ENCODE data around the gene SLC24A3. TPM values are rescaled to one million over a fixed set of nuclear protein-coding genes. Genes with fewer than 3 reads are reported as not detected.
A peak's percentile ranks its signal among the peaks of the same experiment; 100 is the strongest.

Gene SLC24A3
- total and polyA plus RNA-seq, 11 donors, result 0.26 to 3.9 (median 0.77) TPM

DNA sequence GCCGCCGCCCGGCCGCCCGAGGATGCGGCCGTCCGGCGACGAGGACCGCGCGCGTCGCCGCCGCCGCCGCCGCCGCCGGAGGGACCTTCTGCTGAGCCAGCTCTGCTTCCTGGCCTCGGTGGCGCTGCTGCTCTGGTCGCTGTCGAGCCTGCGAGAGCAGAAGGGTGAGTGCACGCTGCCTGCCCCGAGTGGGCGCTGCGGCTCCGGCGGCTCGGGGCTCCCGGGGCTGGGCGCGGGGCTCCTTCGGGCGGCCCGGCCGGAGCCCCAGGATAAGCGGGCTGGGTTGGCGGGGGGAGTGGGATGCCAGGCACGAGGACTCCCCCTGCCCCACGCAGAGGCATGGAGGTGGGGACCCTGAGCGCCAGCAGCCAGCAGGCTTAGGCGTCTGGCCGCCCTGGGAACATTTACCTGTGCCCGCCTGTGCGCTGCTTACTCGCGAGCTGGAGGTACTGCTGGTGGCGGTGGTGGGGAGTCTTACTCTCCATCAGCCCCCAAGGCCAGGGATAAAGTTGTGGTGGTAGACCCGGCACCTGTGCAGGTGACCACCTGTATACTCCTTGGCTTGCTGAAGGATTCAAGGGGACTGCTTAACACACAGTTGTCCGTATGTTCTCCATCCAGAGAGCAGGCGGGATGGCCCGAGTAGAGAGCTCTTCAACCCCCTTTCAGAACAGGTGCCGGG lies 520 bp downstream of the SLC24A3 start:
- ATAC-seq, result peak; percentile 45 to 90 (median 82)
- no peaks in the 10 kb centered on the region for H3K9me3 ChIP-seq
- no peak for TF ChIP-seq POLR2A (IDR thresholded peaks at IDR 0.05)
- peak in 10 of 12 donors; percentile 18 to 67 (median 30) for TF ChIP-seq CTCF (IDR thresholded peaks at IDR 0.05)
- peak overlapping the region in 1 of 12 donors; percentile 77 for H3K27ac ChIP-seq
- DNase-seq, result peak; percentile 63 to 84 (median 74)
- 4 to 23% (median 10%) methylated on average over 9 to 58 of the region's 58 CpGs for WGBS, 4 donors
- peak overlapping the region in 11 of 12 donors; percentile 17 to 60 (median 49) for H3K4me3 ChIP-seq
- peaks cover 0 to 46% (median 13%) of the 10 kb centered on the region in 9 donors for H3K27me3 ChIP-seq
- H3K36me3 ChIP-seq, result no peaks in the 10 kb centered on the region
- H3K4me1 ChIP-seq, result peaks cover 0 to 19% (median 7%) of the 10 kb centered on the region in 12 donors
- intact Hi-C loops (cut with DNase I), result no loop called here

GRCh38 chr20:19213946-19214490 lies 1.6 kb downstream of the SLC24A3 start:
- H3K27ac ChIP-seq, result peak overlapping the region in 1 of 12 donors; percentile 77
- no peaks in the 10 kb centered on the region for H3K9me3 ChIP-seq
- peaks cover 0 to 46% (median 13%) of the 10 kb centered on the region in 9 donors for H3K27me3 ChIP-seq
- DNase-seq (no peak), ATAC-seq (no peak)
- TF ChIP-seq CTCF (IDR thresholded peaks at IDR 0.05) (no peak), POLR2A (IDR thresholded peaks at IDR 0.05) (no peak)
- WGBS, 4 donors, result 73 to 78% (median 77%) methylated on average over 11 of the region's 11 CpGs
- H3K4me3 ChIP-seq, result no peak overlapping the region
- H3K36me3 ChIP-seq, result no peaks in the 10 kb centered on the region
- intact Hi-C loops (cut with DNase I), result no loop called here
- peaks cover 0 to 19% (median 7%) of the 10 kb centered on the region in 12 donors for H3K4me1 ChIP-seq

DNA sequence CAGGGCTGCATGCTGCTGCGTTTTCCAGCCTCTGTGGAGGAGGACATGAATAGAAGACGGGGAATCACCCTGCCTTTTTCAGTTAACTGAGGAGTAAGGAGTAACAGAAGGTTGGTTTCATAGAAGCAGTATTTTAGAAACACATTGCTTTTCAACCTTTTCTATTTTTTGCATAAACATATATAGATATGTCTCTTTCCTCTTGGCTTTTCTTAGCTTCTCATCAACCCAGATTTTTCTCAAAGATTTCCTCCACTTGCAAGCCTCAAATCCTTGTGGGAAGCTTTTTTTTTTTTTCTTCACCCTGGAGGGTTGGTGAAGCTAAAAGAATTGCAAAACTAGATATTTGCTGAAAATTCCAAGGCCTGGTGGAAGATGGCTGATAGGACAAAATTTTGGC lies 6.0 kb downstream of the SLC24A3 start:
- DNase-seq (no peak), ATAC-seq (no peak)
- H3K27ac ChIP-seq, result no peak overlapping the region
- H3K9me3 ChIP-seq, result no peaks in the 10 kb centered on the region
- H3K36me3 ChIP-seq, result no peaks in the 10 kb centered on the region
- peaks cover 0 to 26% (median 3%) of the 10 kb centered on the region in 9 donors for H3K27me3 ChIP-seq
- WGBS, 4 donors, result 63 to 77% (median 68%) methylated on average over 2 of the region's 2 CpGs
- H3K4me1 ChIP-seq, result peaks cover 0 to 3% (median 0%) of the 10 kb centered on the region in 12 donors
- intact Hi-C loops (cut with DNase I), result no loop called here
- TF ChIP-seq CTCF (IDR thresholded peaks at IDR 0.05) (no peak), POLR2A (IDR thresholded peaks at IDR 0.05) (no peak)
- H3K4me3 ChIP-seq, result no peak overlapping the region

- TF ChIP-seq CTCF (IDR thresholded peaks at IDR 0.05) (no peak), POLR2A (IDR thresholded peaks at IDR 0.05) (no peak)
- WGBS, 4 donors, result 62 to 74% (median 71%) methylated on average over 2 of the region's 2 CpGs
- no peak for ATAC-seq
- intact Hi-C loops (cut with DNase I), result no loop called here
- peaks cover 0 to 18% (median 1%) of the 10 kb centered on the region in 12 donors for H3K9me3 ChIP-seq
- peaks cover 0 to 3% (median 0%) of the 10 kb centered on the region in 9 donors for H3K27me3 ChIP-seq
- no peak overlapping the region for H3K4me3 ChIP-seq
- no peaks in the 10 kb centered on the region for H3K36me3 ChIP-seq
- H3K4me1 ChIP-seq, result peaks cover 0 to 3% (median 0%) of the 10 kb centered on the region in 12 donors
- H3K27ac ChIP-seq, result no peak overlapping the region
- no peak for DNase-seq
These were observed 10.1 kb downstream of the SLC24A3 start for GRCh38 chr20:19222520-19223040.

All from heart left ventricle (tissue), 16 donors.